ENCODE measurements around the gene TH. TPM values are rescaled to one million over a fixed set of nuclear protein-coding genes. Genes with fewer than 3 reads are reported as not detected.

TH gene
- total RNA-seq, 1 experiment from 2014 or later: not detected

GRCh38 chr11:2190657-2191471 is 19.2 kb upstream of the TH start:
- Histone ChIP-seq H3K27me3 (ENCODE audit: control insufficient read depth, insufficient read depth, low read length) (no peaks in the 10 kb centered on the region), H3K36me3 (ENCODE audit: control insufficient read depth, insufficient read depth, low read length) (no peaks in the 10 kb centered on the region), H3K4me1 (ENCODE audit: control insufficient read depth, insufficient read depth, low read length) (peaks cover 7% of the 10 kb centered on the region; the same call in 1 of the 2 replicates), H3K27ac (ENCODE audit: low read length) (no peak overlapping the region), H3K4me3 (ENCODE audit: low read depth in 2 of 2, low read length in 2 of 2) (no peak overlapping the region), H3K9me3 (ENCODE audit: control insufficient read depth, insufficient read depth, low read depth, low read length) (no peaks in the 10 kb centered on the region)
- in situ Hi-C loops (cut with HindIII; ENCODE audit: low pct_unique_long_range_greater_than_20kb, low sequenced_read_pairs) (no loop called here), intact Hi-C loops (cut with micrococcal nuclease; ENCODE audit: unreplicated experiment) (no loop called here)
- no TSS peak for BruUV-seq (replicated peaks)
- no peak for DNase-seq (ENCODE audit: low read depth, low spot score)
- TF ChIP-seq TCF7L2 (IDR thresholded peaks at IDR 0.05; ENCODE audit: low read depth, low read length) (no peak), POLR2AphosphoS5 (IDR thresholded peaks at IDR 0.05; ENCODE audit: low read depth, low read length) (no peak), CTCF (IDR thresholded peaks at IDR 0.05) (no peak), SIN3A (IDR thresholded peaks at IDR 0.05; ENCODE audit: borderline replicate concordance, insufficient read depth, low read depth, low read length) (no peak), REST (IDR thresholded peaks at IDR 0.05; ENCODE audit: insufficient read depth in 1 of 2, low read depth in 2 of 2, low read length in 1 of 2) (no peak)
- no peak for ATAC-seq
- CTCF ChIA-PET: interaction anchor here (0.6 kb wide), 1 partner anchor 226 kb away, joined by 5 read pairs; no protein-coding TSS in a partner anchor
- POLR2A ChIA-PET: interaction anchor here (0.7 kb wide), 1 partner anchor 93 kb away, joined by 3 read pairs; no protein-coding TSS in a partner anchor

DNA sequence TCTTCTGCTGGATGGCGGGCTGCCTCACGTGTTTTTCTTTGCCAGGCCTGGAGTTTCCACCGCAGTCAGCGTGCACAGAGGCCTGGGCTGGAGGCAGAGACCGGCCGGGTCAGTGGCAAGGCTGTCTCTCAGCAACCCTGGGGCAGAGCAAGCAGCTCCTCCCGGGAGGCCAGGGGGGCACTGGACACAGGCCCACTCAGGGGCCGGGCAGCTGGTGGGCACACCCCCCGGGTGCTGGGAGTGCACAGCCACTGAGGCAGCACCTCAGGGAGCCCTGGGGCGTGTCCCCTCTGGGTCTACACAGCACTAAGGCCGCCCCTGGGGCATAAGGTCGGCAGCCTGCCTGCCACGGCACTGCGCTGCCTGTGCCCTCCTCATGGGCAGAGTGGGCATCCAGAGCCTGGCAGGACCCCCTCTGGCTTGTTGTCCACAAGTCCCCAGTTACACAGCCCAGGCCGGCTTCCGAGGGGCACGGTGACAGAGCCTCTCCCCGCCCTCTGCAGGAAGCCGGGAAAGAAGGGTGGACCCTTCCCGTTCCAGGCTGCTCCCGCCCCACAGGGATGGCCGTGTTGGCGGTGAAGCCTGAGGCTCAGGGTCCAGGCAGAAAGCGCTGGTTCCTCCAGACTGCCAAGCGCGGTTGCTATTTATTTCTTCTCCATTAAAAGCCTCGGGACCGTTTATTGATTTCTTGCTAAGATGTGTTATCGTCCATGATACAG is 18.5 kb upstream of the TH start:
- Histone ChIP-seq H3K27me3 (ENCODE audit: control insufficient read depth, insufficient read depth, low read length) (no peaks in the 10 kb centered on the region), H3K4me1 (ENCODE audit: control insufficient read depth, insufficient read depth, low read length) (peaks cover 6% of the 10 kb centered on the region; the same call in 1 of the 2 replicates), H3K36me3 (ENCODE audit: control insufficient read depth, insufficient read depth, low read length) (no peaks in the 10 kb centered on the region), H3K9me3 (ENCODE audit: control insufficient read depth, insufficient read depth, low read depth, low read length) (no peaks in the 10 kb centered on the region), H3K4me3 (ENCODE audit: low read depth in 2 of 2, low read length in 2 of 2) (no peak overlapping the region), H3K27ac (ENCODE audit: low read length) (no peak overlapping the region)
- in situ Hi-C loops (cut with HindIII; ENCODE audit: low pct_unique_long_range_greater_than_20kb, low sequenced_read_pairs): no loop called here
- ATAC-seq (no peak), DNase-seq (ENCODE audit: low read depth, low spot score) (no peak)
- no TSS peak for BruUV-seq (replicated peaks)
- ChIA-PET CTCF (interaction anchor here (0.6 kb wide), 2 partner anchors 227 to 364 kb away, joined by 3 to 5 read pairs; no protein-coding TSS in a partner anchor), POLR2A (no interaction called here)
- no peak for TF ChIP-seq POLR2AphosphoS5 (IDR thresholded peaks at IDR 0.05; ENCODE audit: low read depth, low read length)
- no peak for TF ChIP-seq REST (IDR thresholded peaks at IDR 0.05; ENCODE audit: insufficient read depth in 1 of 2, low read depth in 2 of 2, low read length in 1 of 2)
- TF ChIP-seq SIN3A (IDR thresholded peaks at IDR 0.05; ENCODE audit: borderline replicate concordance, insufficient read depth, low read depth, low read length): no peak
- no peak for TF ChIP-seq CTCF (IDR thresholded peaks at IDR 0.05)
- no peak for TF ChIP-seq TCF7L2 (IDR thresholded peaks at IDR 0.05; ENCODE audit: low read depth, low read length)
- intact Hi-C loops (cut with micrococcal nuclease; ENCODE audit: unreplicated experiment): no loop called here

Measured in Panc1 (cell line).